Activated T-helper 1 cell treated with anti-CD3 and anti-CD28 coated beads, Interleukin-2, amount 50 U/mL, for 16 hours (primary cell): ENCODE results near the gene EPB41L4A.
"Not testable (repeated sequence)": the region's sequence is repeated elsewhere in the genome, so short reads cannot be mapped to it uniquely, and the experiment has no call there.

Experiments used
- DNase-seq, 2 donors: peaks; one replicate each; pipeline ENCODE4 v3.0.0-alpha.2; 2020; ENCODE audit warnings: low read depth in 1 of 2, low spot score in 1 of 2

Gene EPB41L4A, protein sequence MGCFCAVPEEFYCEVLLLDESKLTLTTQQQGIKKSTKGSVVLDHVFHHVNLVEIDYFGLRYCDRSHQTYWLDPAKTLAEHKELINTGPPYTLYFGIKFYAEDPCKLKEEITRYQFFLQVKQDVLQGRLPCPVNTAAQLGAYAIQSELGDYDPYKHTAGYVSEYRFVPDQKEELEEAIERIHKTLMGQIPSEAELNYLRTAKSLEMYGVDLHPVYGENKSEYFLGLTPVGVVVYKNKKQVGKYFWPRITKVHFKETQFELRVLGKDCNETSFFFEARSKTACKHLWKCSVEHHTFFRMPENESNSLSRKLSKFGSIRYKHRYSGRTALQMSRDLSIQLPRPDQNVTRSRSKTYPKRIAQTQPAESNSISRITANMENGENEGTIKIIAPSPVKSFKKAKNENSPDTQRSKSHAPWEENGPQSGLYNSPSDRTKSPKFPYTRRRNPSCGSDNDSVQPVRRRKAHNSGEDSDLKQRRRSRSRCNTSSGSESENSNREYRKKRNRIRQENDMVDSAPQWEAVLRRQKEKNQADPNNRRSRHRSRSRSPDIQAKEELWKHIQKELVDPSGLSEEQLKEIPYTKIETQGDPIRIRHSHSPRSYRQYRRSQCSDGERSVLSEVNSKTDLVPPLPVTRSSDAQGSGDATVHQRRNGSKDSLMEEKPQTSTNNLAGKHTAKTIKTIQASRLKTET

DNA sequence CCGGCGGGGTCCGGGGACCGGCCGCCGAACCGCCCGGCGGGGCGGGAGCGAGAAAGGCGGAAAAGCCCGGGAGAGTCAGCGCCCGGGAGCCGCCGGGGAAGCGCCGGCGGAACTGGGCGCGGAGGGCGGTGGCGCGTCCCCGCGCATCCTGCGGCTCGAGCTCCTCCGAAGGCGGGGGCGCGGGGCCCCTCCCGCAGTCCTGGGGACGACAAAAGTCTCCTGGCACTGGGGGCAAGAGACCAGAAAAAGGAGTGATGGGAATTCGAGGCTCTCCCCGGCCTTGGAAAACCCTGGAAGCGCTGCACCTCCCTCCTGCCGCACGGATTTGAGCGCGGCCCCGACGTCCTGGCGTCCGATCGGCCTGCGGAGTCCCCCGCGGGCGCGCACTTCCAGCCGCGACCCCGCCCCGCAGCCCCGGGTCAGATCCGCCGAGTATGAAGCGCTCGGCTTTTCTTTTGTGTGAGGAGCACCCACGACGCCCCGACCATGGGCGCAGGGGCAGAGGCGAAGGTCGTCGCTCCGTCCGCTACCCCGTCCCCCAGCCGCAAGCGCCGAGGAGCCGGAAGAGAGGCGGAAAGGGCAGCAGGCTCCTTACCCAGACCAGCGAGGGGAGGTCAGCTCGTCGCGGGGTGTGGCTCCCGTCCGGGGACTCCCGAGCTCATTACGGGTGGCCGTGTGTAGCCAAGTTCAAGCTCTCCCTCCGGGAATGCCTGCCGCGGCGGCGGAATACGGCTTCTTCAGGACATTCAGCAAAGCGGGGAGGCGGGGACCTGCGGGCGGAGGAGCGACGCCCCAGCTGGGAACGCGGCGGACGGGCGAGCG, at the start of gene EPB41L4A:
Gene EPB41L4A, minus strand, starts transcription at position 114 of the 822 bp plus-strand sequence. CDS start 238 bp downstream, outside the sequence.
- no peak for DNase-seq

DNA sequence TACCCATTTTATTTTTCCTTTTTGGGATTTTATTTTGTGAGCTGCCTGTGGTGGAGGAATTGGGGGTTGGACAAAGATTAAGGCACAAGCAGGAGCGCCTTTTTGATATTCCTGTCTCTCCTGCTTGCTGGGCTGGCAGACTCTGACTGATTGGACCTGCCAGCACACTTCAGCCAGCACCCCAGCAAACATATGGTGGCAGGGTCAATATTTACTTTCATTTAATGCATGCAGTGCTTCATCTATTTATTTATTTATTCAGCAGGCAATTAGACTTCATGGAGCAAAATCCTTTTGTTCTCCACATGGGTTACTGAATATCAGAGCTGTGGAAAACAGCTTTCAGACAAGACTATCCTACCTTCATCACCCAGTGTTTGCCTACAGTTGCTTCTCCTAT, 48.4 kb upstream of the EPB41L4A start:
- no peak for DNase-seq

DNA sequence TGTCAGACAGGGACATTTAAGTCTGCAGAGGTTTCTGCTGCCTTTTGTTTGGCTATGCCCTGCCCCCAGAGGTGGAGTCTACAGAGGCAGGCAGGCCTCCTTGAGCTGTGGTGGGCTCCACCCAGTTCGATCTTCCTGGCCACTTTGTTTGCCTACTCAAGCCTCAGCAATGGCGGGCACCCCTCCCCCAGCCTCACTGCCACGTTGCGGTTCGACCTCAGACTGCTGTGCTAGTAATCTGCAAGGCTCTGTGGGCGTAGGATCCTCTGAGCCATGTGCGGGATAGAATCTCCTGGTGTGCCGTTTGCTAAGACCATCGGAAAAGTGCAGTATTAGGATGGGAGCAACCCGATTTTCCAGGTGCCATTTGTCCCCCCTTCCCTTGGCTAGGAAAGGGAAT, 47.2 kb upstream of the EPB41L4A start:
- not testable (repeated sequence) for DNase-seq

DNA sequence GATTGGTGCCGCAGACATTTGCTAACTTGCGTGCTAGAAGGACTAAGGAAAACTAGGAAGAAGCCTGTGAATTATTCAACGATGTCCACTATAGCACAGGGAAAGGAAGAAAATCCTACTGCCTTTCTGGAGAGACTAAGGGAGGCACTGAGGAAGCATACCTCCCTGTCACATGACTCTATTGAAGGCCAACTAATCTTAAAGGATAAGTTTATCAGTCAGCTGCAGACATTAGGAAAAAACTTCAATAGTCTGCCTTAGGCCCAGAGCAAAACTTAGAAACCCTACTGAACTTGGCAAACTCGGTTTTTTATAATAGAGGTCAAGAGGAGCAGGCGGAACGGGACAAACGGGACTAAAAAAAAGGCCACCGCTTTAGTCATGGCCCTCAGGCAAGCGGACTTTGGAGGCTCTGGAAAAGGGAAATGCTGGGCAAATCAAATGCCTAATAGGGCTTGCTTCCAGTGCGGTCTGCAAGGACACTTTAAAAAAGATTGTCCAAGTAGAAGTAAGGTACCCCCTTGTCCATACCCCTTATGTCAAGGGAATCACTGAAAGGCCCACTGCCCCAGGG, 28.2 kb upstream of the EPB41L4A start:
- not testable (repeated sequence) for DNase-seq

DNA sequence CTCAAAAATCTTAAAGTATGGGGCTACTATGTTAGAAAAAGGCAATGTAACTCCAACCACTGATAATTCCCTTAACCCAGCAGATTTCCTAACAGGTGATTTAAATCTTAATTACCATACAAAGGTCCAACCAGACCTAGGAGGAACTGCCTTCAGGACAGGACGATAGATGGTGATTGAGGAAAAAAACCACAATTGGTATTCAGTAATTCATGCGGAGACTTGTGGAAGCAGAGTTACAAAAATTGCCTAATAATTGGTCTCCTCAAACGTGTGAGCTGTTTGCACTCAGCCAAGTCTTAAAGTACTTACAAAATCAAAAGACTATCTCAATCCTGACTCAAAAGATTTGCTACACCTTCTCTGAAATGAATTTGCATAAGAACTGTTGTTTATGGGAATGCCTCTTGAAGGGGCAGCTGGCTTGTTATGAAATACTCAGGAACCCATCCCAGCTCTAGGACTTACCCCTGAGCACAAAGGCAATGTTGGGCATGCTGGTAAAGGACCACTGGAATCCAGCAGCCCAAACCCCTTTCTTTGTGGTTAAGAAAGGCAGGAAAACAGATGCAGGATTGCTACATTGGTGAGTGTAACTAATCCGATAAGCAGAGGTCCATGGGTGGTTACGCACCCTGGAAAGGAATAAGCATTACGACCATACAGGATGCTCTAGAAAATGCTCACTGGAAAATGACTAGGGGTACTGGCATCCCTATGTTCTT, 26.7 kb upstream of the EPB41L4A start:
- DNase-seq: no peak

GRCh38 chr5:112443932-112444331, 24.9 kb upstream of the EPB41L4A start:
- DNase-seq: not testable (repeated sequence)

- DNase-seq: no peak
Observed at GRCh38 chr5:112440031-112440430, 21.0 kb upstream of the EPB41L4A start.

DNA sequence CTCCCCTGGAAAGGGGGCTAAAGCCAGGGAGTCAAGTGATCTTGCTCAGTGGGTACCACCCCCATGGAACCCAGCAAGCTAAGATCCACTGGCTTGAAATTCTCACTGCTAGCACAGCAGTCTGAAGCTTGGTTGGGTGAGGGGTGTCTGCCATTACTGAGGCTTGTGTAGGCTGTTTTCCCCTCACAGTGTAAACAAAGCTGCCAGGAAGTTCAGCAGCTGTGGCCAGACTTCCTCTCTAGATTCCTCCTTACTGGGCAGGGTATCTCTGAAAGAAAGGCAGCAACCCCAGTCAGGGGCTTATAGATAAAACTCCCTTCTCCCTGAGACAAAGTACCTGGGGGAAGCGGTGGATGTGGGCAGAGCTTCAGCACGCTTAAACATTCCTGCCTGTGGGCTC, 17.1 kb upstream of the EPB41L4A start:
- no peak for DNase-seq

DNA sequence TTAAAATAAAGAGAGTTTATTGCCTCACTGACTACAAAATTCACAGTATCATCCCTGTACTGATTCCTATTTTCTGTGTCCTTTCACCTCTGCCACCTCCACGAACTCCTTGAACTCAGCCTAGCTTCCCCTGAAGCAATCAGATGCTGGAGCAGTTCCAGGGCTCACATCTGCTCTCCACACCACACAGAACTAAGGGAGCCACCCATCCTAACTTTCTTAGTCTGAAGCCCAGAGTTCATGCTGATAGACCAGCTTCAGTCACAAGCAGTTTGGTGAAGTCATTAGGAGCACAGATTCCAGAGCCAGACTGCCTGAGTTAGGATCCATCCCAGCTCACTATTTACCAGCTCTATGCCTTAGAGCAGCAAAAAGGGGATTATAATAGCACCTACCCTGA, 15.6 kb upstream of the EPB41L4A start:
- DNase-seq: no peak

DNA sequence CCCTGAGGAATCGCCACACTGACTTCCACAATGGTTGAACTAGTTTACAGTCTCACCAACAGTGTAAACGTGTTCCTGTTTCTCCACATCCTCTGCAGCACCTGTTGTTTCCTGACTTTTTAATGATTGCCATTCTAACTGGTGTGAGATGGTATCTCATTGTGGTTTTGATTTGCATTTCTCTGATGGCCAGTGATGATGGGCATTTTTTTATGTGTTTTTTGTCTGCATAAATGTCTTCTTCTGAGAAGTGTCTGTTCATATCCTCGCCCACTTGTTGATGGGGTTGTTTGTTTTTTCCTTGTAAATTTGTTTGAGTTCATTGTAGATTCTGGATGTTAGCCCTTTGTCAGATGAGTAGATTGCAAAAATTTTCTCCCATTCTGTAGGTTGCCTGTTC, 7.1 kb upstream of the EPB41L4A start:
- DNase-seq: not testable (repeated sequence)

DNA sequence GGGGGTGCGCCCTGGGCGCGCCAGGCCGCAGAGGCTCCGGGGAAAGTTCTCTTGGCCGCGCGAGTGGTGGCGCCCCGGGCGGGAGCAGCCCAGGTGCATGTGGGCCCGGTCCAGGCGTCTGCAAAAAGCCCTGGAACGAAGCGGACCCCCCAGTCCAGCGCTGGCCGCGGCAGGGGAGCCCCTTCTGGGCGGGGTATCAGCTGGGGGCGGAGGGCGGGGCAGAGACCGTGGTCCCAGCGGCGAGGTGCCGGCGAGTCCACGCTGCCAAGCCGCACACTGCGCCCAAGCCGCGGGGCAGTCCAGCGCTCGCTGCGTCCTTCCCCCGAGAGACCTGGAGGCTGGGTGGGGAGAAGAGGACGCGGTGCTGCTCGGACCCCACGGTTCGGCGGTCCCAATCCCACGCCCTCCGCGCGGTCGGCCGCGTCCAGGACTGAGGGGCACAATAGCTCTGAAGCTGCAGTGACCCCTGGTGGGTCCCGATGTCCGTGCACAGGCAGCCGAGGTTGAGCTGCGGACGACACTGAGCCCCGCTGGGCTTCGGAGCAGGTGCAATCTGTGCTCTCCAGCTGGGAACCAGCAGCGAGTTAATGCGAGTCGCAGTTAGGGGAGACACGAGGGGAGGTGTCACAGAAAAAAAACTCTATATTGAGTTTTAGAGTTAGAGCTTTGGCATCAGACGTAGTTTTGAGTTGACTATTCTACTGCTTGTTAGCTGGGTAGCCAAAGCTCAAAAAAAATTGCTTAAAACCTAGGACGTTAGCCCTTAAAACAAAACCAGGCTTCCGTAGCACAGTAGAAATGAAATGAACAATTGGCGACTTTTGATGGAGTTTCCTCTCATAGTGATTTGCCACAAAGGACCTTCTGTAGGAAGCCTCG, 1.1 kb upstream of the EPB41L4A start:
- DNase-seq: no peak

GRCh38 chr5:112418659-112419163, 366 bp downstream of the EPB41L4A start:
- DNase-seq: no peak

DNA sequence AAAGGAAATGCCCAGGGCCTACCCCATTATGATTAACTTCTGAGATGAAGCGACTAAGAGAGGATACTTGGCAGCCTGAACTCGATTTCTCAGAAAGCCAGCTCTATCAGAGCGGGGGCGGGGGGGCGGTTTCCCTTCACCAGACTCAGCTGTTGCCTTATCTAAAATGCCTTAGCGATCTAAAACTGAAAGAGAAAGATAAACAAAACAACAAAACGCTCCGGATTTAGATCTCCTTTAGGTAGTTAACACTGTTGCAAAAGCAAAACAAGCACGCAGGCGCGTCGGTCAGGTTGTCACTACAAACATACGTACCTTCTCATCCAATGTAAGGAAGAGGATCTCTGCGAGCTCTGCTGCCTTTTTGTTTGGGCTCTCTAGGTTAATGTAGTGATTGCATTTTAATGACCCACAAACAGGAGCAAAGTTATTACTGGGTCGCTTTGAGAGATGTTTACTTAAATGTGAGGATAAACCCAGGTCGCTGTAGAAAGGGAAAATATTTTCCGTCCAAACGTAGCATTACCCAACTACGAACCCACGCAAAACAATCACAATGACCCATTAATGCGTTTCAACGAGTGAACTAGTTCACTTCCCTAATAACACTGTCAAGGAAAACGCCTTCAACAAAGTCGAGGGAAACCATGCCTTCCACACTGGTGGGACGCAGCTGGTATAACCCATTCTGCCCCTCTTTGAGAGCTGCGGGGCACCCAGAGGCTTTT, 982 bp downstream of the EPB41L4A start:
- no peak for DNase-seq

DNA sequence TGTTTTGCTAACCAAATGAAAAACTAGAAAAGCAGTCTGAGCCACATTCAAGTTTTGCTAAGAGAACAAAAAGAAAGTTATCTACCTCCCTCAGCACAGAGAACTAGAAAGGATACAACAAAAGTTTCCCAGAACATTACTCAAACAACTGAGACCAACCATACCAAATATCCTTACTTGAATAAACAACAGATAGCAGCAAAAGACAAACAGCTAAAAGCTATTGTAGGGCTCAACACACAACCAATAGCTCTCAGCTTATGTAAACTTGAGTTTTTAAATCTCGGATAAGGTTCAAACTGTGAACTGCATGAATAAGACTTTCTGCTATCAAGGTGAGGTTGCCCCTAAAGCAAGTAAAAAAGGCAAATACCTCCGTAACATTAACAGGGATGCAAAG, 3.5 kb downstream of the EPB41L4A start:
- DNase-seq: no peak

GRCh38 chr5:112413611-112414010, 5.5 kb downstream of the EPB41L4A start:
- no peak for DNase-seq

- DNase-seq: no peak
Observed at GRCh38 chr5:112412346-112412745, 6.7 kb downstream of the EPB41L4A start.

DNA sequence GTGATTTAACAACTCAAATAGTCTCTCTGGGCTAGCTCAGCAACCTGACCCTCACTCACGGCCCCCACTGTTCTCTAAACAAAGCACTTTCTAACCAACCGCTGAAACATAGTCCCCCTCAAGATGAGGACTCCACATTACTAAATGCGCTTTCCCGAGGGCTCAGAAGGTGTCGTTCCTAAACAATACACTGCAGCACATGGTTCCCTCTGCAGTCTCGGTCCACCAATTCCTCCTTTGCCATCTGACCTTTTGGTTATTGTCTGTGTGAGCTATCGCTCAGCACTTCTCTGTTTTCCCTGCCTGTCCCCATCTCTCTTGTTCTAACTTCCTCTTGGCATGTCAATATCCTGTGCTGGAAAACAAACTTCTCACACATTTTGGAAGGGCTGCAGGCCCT, 7.2 kb downstream of the EPB41L4A start:
- no peak for DNase-seq

- no peak for DNase-seq
Observed at GRCh38 chr5:112407666-112408065, 11.4 kb downstream of the EPB41L4A start.

DNA sequence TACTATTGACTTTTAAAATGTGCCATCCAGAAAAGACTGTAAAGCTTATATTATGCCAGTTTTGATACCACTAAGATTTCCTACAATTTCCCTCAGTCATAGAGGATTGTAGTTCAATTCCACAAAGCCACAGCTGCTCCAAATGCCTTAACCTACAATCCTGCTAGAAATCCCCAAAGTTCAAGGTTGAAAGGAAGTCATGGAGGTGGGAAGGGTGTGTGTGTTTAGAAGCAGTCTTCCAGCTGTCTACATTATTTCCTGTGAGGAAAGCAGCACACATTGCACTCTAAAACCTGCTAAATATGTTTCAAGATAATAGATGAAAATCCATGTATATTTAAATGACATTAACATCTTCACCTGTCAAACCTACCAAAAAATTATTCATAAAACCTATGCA, 11.8 kb downstream of the EPB41L4A start:
- no peak for DNase-seq
